ENCODE measurements around the gene LCN9.

LCN9 gene, protein sequence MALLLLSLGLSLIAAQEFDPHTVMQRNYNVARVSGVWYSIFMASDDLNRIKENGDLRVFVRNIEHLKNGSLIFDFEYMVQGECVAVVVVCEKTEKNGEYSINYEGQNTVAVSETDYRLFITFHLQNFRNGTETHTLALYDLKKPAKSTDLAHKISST

DNA sequence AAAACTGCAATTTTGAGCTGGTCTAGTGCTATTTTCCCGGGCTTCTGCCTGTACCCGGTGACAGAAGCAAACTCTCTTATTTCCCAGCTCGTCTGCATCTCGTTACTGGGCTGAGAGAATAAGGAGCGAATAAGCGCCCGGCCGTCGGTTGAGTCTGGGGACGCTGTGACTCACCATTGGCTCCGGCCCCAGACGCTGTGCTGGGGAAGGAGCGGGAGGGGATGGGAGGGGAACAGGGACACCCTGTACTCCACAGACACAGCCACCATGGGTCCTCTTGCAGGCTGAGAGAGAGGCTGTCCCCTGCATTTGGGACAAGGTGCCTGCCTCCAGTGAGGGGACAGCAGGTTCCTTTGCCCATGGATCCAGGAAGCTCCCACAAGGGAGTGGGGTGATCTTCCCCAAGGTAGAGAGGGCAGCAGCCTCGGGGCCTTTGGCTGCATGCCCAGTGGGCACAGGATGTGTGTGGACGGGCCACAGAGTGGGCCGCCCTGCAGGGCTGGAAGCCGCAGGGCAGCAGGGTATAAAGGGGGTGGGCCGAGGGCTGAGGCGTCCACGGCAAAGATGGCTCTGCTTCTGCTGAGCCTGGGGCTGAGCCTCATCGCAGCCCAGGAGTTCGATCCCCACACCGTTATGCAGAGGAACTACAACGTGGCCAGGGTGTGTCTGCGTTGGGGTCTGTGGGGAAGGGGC lies at the start of gene LCN9:
Gene LCN9, plus strand, starts transcription at position 552 of the 693 bp plus-strand sequence. Its CDS starts 13 bp downstream, at position 565.
- TF ChIP-seq POLR2A (IDR thresholded peaks at IDR 0.05; ENCODE audit: low read length): no peak
- no peak for TF ChIP-seq GATA1 (IDR thresholded peaks at IDR 0.05; ENCODE audit: low read depth, low read length)
- DNase-seq: no peak

DNA sequence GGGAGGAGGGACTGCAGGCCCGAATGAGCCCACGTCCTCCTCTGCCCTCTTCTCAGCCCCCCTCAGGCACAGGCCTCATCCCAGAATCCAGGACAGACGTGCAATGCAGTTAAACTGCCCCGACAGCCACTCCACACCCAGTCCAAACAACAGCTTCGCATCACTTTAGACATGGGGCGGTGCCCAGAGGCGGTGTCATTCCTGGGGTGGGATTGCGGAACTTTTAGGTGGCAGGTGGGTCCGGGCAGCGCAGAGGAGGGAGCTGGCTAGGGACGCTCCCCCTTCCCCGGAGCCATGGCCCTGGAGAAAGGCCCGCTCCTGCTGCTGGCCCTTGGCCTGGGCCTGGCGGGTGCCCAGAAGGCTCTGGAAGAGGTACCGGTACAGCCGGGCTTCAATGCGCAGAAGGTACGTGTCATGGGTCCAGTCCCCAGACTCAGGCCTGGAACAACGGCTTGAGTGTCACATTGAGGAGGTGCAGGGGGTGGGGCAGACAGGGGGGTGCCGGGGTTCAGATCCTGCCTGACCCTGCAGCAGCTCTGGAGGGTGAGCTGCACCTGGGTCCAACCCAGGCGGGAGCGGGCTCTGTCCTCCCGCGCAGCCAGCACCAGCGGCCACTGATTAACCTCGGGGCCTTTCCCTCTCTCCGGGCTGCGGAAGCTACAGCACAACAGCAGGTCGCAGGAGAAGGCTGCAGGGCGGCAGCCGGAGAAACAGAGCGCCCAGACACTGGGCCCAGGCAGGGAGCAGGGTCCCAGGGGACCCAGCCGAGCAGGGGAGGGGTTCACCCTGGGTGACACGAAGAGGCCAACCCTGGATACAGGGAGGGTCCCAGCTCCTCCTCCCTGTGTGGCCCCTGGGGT lies 48.9 kb upstream of the LCN9 start:
- no peak for DNase-seq
- TF ChIP-seq GATA1 (IDR thresholded peaks at IDR 0.05; ENCODE audit: low read depth, low read length) (no peak), POLR2A (IDR thresholded peaks at IDR 0.05; ENCODE audit: low read length) (no peak)

DNA sequence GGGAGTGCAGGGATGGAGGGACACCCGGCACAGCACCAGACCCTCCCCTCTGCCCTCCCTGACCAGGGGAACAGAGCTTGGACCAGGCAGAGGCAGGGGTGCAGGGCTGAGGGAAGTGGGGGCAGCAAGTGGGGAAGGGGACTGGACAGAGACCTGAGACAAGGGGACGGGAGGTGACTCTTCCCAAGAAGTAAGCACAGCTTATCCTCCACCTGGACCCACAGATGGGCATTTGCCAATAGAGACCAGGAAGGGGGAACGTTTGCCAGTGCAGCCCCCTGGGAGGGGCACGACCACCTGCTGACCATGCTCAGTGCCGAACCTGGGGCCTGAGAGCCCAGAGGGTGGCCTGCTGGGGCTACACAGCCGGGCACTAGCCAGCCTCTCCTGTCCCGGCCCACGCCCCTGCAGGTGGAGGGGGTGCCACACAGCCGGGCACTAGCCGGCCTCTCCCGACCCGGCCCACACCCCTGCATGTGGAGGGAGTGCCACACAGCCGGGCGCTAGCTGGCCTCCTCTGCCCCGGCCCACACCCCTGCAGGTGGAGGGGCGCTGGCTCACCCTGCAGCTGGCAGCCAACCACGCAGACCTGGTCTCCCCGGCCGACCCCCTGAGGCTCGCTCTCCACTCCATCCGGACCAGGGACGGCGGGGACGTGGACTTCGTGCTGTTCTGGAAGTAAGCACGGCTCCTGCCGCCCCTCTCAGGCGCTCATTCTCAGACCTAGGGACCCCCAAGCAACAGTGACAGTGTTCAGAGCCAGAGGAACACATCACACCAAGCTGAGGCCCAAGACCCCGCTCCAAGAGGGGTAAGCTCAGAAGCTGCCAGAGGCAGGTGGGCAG lies 48.1 kb upstream of the LCN9 start:
- TF ChIP-seq POLR2A (IDR thresholded peaks at IDR 0.05; ENCODE audit: low read length): no peak
- TF ChIP-seq GATA1 (IDR thresholded peaks at IDR 0.05; ENCODE audit: low read depth, low read length): no peak

DNA sequence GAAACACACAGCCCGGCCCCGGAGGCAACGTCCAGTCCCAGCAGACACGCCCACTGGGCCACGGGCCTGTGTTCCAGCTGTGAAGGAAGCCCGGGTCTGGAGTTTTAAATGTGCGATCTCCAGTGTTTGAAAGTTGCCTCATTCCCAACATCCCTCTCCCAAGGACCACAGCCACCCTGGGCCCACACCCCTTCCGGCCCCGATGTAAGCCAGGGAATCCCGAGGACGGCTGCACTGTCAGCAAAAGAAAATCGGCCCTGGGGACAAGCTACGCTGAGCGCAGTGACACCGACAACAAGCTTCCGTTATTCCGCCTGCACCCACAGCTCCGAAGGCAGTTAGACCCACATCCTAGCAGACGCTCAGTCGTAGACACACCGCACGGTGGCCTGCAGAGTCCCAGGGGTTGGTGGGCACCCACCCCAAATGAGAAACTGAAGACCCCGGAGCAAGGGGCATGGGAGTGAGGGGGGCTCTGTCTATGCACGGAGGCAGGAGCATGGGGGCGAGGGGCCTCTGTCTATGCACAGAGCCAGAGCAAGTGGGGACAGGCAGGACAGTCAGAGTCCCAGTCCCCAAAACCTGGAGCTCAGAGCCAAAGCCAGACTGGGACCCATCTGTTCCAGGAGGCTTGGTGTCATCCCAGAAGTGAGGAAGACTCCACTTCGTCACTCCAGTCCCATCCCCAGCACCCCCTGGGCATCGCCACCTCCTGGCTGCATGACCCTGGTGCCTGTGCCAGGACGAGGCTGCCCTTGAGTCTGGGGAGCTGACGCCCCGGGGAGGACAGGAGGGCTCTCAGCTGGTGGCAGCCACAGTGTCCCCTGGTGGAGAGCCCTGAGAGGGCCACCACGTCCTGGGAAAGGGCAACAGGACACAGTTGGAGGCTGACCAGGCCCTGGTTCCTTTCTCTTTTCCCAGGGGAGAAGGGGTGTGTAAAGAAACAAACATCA lies 47.2 kb upstream of the LCN9 start:
- no peak for DNase-seq
- TF ChIP-seq GATA1 (IDR thresholded peaks at IDR 0.05; ENCODE audit: low read depth, low read length) (no peak), POLR2A (IDR thresholded peaks at IDR 0.05; ENCODE audit: low read length) (no peak)

More for the DNA sequence above, 48.1 kb upstream of the LCN9 start:
- no peak for DNase-seq

DNA sequence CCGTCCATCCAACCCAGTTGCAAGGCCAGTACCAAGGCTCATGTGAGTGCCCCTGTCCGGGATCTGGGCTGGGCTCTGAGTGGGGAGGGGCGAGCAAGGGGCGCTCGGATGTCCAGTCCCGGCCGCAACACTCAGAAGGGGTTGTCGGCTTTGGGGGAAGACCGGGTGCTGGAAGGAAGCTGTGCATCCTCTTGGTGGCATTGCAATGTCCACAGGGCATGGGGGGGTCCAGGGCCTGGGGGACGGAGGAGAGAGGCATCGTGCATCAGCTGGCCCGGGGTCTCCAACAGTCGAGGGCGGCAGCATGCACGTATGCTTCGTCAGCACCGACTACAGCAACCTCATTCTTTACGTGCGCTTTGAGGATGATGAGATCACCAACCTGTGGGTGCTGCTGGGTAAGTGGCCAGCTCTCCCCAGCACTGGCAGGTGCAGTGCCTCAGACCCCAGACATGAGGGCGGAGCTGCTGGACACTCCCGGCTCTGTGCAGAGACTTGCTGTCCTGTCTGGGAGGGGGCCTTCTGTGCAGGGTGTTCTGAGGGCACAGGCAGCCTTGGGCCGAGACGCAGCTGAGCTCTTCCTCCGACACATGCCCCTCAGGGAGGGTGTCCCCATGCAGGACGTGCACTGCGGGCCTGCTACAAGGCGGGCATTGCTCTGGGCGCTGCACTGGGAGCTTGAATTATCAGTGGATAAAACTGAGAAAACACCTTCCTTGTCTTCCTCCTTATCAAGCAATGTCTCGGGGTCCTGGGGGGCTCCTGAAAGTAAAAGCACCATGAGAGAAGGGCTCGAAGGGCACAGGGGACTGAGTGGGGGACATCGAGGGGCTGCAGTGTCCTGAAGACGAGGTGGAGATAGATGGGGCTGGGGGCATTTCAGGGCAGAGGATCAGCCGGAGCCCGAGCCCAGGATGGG lies 46.2 kb upstream of the LCN9 start:
- no peak for DNase-seq
- no peak for TF ChIP-seq POLR2A (IDR thresholded peaks at IDR 0.05; ENCODE audit: low read length)
- TF ChIP-seq GATA1 (IDR thresholded peaks at IDR 0.05; ENCODE audit: low read depth, low read length): no peak

DNA sequence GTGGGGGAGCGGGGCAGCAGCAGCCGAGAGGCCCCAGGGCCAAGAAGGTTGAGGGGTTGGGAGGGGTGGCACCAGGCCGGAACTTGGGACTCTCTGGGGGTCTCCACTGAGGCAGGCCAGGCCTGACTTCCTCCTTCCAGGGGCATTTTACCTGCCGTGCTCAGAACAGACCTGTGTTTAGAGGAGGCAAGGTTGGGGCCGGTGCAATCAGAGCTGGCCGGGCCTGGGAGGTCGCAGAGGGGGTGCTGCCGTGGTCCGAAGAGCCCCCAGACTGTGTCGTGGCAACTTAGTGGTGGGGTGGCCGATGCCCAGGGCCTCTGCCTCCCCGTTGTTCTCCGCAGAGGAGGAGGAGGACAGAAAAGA lies 45.6 kb upstream of the LCN9 start:
- no peak for TF ChIP-seq GATA1 (IDR thresholded peaks at IDR 0.05; ENCODE audit: low read depth, low read length)
- no peak for TF ChIP-seq POLR2A (IDR thresholded peaks at IDR 0.05; ENCODE audit: low read length)
- no peak for DNase-seq

DNA sequence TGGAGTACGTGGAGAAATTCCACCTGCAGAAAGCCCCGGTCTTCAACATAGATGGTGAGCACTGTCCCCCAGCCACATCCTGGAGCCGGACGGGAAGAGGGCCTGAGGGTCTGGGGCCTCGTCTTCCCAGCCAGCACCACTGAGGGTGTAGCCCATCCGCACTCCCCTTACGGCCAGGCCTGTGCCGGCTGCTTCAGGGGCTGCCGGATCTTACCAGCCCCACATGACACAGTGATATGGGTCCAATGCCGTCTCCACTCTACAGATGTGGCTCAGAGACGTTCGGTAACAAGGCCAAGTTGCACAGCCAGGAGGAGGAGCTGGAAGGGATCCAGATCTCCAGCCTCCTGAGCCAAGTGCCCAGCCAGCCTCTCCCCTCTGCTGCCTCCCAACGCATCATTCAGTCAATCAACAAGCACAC lies 45.1 kb upstream of the LCN9 start:
- TF ChIP-seq POLR2A (IDR thresholded peaks at IDR 0.05; ENCODE audit: low read length): no peak
- no peak for TF ChIP-seq GATA1 (IDR thresholded peaks at IDR 0.05; ENCODE audit: low read depth, low read length)
- DNase-seq: no peak

DNA sequence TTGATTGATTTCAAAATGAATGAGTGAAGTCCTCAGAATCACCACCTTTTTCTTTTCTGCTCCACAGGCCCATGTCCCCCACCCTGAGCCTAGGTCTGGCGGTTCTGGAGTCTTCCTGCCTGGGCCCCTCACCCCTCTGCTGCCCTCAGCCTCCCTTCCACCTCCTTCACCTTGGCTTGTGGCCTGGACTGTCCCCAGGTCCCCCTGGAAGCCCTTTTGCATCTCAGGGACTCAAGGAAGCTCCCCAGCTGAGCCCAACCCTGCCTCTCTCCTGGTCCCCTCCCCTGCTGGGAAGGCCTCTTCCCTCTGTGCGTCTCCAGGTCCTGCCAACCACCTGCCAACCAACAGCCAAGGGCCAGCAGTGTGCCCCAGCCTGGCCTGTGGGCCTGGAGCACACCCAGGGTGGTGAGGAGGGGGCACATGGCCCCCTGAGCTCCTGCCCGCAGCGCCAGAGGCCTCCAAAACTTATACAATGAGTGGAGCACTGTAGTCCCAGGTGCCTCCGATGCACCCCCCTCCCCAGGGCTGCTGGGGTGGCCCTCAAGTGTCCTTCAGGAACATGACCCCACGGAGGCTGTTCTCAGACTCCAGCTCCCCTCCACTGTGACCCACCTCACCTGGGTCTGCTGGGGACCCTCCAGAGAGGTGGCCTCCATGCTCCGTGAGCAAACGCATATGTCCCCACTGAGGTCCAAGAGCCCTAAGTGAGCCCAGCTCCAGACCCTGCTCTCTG lies 44.1 kb upstream of the LCN9 start:
- TF ChIP-seq GATA1 (IDR thresholded peaks at IDR 0.05; ENCODE audit: low read depth, low read length) (no peak), POLR2A (IDR thresholded peaks at IDR 0.05; ENCODE audit: low read length) (no peak)
- DNase-seq: no peak

DNA sequence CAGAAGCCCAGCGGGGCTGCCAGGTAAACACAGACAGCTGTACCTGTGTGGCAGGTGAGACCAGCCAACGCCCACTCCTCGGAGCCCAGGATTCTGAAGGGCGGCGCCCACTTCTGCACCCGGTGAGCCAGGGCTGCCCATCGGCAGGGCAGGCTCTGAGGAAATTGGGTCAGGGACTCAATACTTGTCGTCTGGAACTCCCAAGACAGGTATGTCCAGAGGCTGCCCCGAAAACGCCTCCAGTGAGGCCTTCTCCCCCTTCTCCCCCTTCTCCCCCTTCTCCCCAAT lies 43.6 kb upstream of the LCN9 start:
- DNase-seq: no peak
- TF ChIP-seq POLR2A (IDR thresholded peaks at IDR 0.05; ENCODE audit: low read length): no peak
- TF ChIP-seq GATA1 (IDR thresholded peaks at IDR 0.05; ENCODE audit: low read depth, low read length): no peak

DNA sequence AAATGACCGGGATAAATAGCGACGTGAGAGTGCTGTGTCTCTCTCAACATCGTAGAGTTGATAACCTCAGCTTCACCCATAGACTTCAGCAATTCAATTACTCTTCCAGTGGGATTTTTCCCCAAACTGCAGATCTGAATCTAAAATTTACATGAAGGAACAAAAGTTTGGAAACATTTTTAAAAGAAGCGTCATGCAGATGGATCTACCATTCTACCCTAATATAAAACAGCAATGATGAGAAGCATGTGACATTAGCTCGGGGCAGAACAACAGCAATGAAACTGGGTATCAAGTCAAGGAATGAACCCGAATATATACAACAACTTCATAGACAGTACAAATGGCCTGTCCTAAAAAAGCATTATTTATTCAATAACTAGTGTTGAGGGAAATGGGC lies 42.6 kb upstream of the LCN9 start:
- DNase-seq: no peak
- no peak for TF ChIP-seq POLR2A (IDR thresholded peaks at IDR 0.05; ENCODE audit: low read length)
- TF ChIP-seq GATA1 (IDR thresholded peaks at IDR 0.05; ENCODE audit: low read depth, low read length): no peak

DNA sequence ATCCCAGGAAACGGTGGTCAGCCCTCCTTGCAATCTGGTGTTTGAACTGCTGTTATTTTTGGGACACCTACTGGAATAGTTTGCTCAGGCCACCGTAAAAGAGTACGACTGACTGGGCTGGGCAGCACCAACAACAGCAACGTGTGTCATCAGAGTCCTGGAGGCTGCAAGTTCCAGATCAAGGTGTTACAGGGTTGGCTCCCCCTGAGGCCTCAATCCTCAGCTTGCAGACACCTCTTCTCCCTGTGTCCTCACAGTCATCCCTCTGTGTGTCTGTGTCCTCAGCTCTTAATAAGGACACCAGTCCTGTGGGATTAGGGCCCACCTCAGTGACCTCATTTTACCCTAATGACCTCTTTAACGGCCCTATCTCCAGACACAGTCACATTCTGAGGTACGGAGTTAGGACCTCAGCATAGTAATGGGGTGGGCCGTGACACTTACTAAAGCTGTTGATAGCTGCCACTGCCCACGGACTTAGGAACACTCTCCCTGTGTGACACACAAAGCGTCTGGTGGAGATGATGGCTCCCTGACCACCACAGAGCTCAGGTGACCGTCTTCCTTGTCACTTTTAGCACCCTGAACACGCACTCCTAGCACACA lies 40.6 kb upstream of the LCN9 start:
- DNase-seq: no peak
- TF ChIP-seq GATA1 (IDR thresholded peaks at IDR 0.05; ENCODE audit: low read depth, low read length): no peak
- no peak for TF ChIP-seq POLR2A (IDR thresholded peaks at IDR 0.05; ENCODE audit: low read length)
